Glutamatergic neuron (in vitro differentiated cells): ENCODE measurements around the gene ULK2. TPM values are rescaled to one million over a fixed set of nuclear protein-coding genes. Genes with fewer than 3 reads are reported as not detected.
"Not testable (repeated sequence)": the region's sequence is repeated elsewhere in the genome, so short reads cannot be mapped to it uniquely, and the experiment has no call there.

Source experiments
- DNase-seq: peaks from one replicate; pipeline ENCODE4 v3.0.0; 2022
- H3K27ac Mint-ChIP-seq: one replicate; pipeline ENCODE4 v1.8.0; 2020; ENCODE audit warnings: mild to moderate bottlenecking, mixed read lengths, inconsistent platforms; ENCODE audit not compliant: unreplicated experiment
- H3K27me3 Mint-ChIP-seq: one replicate; pipeline ENCODE4 v1.8.0; 2020; ENCODE audit warnings: mild to moderate bottlenecking, moderate library complexity, mixed read lengths, inconsistent platforms; ENCODE audit not compliant: unreplicated experiment
- H3K36me3 Mint-ChIP-seq: one replicate; pipeline ENCODE4 v1.8.0; 2020; ENCODE audit warnings: mild to moderate bottlenecking, mixed read lengths, inconsistent platforms; ENCODE audit not compliant: unreplicated experiment
- H3K4me1 Mint-ChIP-seq: one replicate; pipeline ENCODE4 v1.8.0; 2020; ENCODE audit warnings: mild to moderate bottlenecking, low read depth, mixed read lengths, inconsistent platforms; ENCODE audit not compliant: unreplicated experiment
- H3K4me3 Mint-ChIP-seq: one replicate; pipeline ENCODE4 v1.8.0; 2020; ENCODE audit warnings: mild to moderate bottlenecking, mixed read lengths, inconsistent platforms; ENCODE audit not compliant: unreplicated experiment
- H3K9me3 Mint-ChIP-seq: one replicate; pipeline ENCODE4 v1.8.0; 2020; ENCODE audit warnings: mild to moderate bottlenecking, moderate library complexity, mixed read lengths, inconsistent platforms; ENCODE audit not compliant: unreplicated experiment
- total RNA-seq: library from RNA; stranded (reverse); fragmentation: NEBNext Ultra II Directional; extraction: Animal tissue kit (Norgen Biotek cat#: 25700); gene quantifications from one replicate; pipeline ENCODE4 v1.2.1, GENCODE V29; 2021; ENCODE audit not compliant: unreplicated experiment
- TF ChIP-seq, protein P1 (sequence below): fragments of 200-600 bp; sonication (generic); IDR thresholded peaks from one replicate; pipeline ENCODE4 v1.5.0; 2021; ENCODE audit not compliant: partially characterized antibody, unreplicated experiment

The ULK2 gene
- total RNA-seq, 1 donor from 2014 or later = 42.3 TPM

DNA sequence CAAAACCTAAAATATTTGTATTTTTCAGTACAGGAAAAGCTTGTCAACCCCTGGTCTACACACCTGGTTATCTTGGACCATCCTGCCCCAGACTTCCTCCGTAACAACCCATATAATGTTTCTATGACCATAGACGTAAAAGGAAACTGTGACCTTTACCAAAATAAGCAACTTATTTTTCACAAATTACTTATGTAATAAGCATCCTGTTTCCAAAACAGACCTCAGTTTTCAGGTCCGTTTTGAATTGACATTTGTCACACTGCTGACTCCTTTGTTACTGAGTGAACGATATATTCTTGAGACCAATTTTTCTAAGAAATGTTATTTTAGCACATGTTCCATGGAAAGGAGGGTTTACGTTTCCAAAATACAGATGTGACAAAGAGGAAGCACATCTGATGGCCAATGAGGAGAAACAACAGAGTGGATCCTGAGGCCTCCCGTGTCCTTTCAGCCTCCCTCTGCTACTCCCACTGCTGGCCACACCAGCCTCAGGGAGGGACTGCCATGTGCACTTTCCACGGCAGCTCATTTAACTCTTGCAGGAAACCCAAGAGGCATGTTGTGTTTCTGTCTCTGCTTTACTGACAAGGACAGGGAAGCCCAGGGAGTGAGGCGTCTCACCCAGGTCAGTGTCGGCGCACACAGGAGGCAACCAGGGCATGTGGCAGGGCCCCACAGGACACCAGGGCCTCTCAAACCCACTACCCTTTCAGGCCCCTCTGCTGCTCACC, 99.5 kb downstream of the ULK2 start:
- TF ChIP-seq, protein P1, sequence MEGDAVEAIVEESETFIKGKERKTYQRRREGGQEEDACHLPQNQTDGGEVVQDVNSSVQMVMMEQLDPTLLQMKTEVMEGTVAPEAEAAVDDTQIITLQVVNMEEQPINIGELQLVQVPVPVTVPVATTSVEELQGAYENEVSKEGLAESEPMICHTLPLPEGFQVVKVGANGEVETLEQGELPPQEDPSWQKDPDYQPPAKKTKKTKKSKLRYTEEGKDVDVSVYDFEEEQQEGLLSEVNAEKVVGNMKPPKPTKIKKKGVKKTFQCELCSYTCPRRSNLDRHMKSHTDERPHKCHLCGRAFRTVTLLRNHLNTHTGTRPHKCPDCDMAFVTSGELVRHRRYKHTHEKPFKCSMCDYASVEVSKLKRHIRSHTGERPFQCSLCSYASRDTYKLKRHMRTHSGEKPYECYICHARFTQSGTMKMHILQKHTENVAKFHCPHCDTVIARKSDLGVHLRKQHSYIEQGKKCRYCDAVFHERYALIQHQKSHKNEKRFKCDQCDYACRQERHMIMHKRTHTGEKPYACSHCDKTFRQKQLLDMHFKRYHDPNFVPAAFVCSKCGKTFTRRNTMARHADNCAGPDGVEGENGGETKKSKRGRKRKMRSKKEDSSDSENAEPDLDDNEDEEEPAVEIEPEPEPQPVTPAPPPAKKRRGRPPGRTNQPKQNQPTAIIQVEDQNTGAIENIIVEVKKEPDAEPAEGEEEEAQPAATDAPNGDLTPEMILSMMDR = no peak
- no peak overlapping the region for H3K4me3 Mint-ChIP-seq
- no peak for DNase-seq
- no peaks in the 10 kb centered on the region for H3K4me1 Mint-ChIP-seq
- no peaks in the 10 kb centered on the region for H3K36me3 Mint-ChIP-seq
- H3K27ac Mint-ChIP-seq = no peak overlapping the region
- no peaks in the 10 kb centered on the region for H3K9me3 Mint-ChIP-seq
- H3K27me3 Mint-ChIP-seq = no peaks in the 10 kb centered on the region

- Mint-ChIP-seq H3K36me3 (no peaks in the 10 kb centered on the region), H3K4me1 (no peaks in the 10 kb centered on the region), H3K27ac (no peak overlapping the region), H3K27me3 (peaks cover 2% of the 10 kb centered on the region), H3K9me3 (peaks cover 1% of the 10 kb centered on the region), H3K4me3 (no peak overlapping the region)
- TF ChIP-seq, protein P1 = peak; percentile 91
- DNase-seq = peak; percentile 90
Measured at GRCh38 chr17:19766421-19767270, 101.1 kb downstream of the ULK2 start.

- Mint-ChIP-seq H3K27me3 (peaks cover 5% of the 10 kb centered on the region), H3K4me1 (no peaks in the 10 kb centered on the region), H3K4me3 (no peak overlapping the region), H3K9me3 (peaks cover 3% of the 10 kb centered on the region), H3K27ac (no peak overlapping the region), H3K36me3 (no peaks in the 10 kb centered on the region)
- no peak for DNase-seq
- TF ChIP-seq, protein P1 = no peak
Measured at GRCh38 chr17:19766016-19766415, 101.7 kb downstream of the ULK2 start.

DNA sequence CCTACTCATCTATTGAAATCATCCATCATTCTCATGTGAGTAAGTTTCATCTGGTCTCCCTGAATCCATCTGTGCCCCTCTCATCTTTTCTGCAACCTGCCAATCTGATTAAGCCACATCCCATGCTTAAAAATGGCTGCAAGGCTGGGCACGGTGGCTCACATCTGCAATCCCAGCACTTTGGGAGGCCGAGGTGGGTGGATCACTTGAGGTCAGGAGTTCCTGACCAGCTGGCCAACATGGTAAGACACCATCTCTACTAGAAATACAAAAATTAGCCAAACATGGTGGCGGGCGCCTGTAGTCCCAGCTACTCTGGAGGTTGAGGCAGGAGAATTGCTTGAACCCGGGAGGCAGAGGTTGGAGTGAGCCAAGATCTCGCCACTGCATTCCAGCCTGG, 103.7 kb downstream of the ULK2 start:
- peaks cover 11% of the 10 kb centered on the region for H3K27me3 Mint-ChIP-seq
- not testable (repeated sequence) for H3K27ac Mint-ChIP-seq, H3K4me3 Mint-ChIP-seq, H3K36me3 Mint-ChIP-seq, DNase-seq, H3K9me3 Mint-ChIP-seq, H3K4me1 Mint-ChIP-seq

DNA sequence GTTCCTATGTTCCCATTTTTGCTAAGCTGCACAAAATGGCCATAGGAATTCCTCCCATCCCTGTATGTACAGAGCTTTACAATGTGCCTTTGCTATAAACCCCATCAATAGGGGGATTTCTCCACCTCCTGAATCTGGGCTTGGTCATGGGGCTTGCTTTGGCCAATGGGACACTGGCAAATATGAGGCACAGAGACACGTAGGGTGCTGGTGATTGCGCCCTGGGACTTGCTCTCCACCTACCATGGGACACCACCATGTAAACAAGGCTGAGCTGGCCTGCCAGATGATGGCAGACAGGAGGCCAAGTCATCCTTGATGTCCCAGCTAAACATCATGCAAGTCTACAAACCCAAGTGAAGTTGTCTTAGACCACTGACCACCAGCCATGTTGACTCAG, 104.3 kb downstream of the ULK2 start:
- Mint-ChIP-seq H3K27ac (no peak overlapping the region), H3K27me3 (peaks cover 12% of the 10 kb centered on the region), H3K4me1 (no peaks in the 10 kb centered on the region), H3K9me3 (peaks cover 3% of the 10 kb centered on the region), H3K36me3 (no peaks in the 10 kb centered on the region), H3K4me3 (no peak overlapping the region)
- DNase-seq = no peak
- TF ChIP-seq, protein P1 = no peak
